NCI-H345 treated with DMSO at 0.1 percent for 48 hours (cell line): ENCODE data around the gene PTAFR.
"Not testable (repeated sequence)": the region's sequence is repeated elsewhere in the genome, so short reads cannot be mapped to it uniquely, and the experiment has no call there.

ENCODE experiments used
- DNase-seq: peaks from one replicate; lab custom pipeline; 2025; ENCODE audit not compliant: unreplicated experiment; lab: John Stamatoyannopoulos, UW

Gene PTAFR

GRCh38 chr1:28147264-28148094, 29.0 kb downstream of the PTAFR start:
- no peak for DNase-seq

- no peak for DNase-seq
These were observed 30.8 kb downstream of the PTAFR start for GRCh38 chr1:28145728-28146127.

GRCh38 chr1:28144203-28145135, 32.0 kb downstream of the PTAFR start:
- no peak for DNase-seq

GRCh38 chr1:28143496-28144202, 32.8 kb downstream of the PTAFR start:
- DNase-seq, result no peak

- DNase-seq, result no peak
These were observed 34.8 kb downstream of the PTAFR start for GRCh38 chr1:28141685-28142084.

GRCh38 chr1:28139866-28140265, 36.6 kb downstream of the PTAFR start:
- not testable (repeated sequence) for DNase-seq

GRCh38 chr1:28139025-28139712, 37.3 kb downstream of the PTAFR start:
- no peak for DNase-seq

- DNase-seq, result no peak
These were observed 39.4 kb downstream of the PTAFR start for GRCh38 chr1:28136922-28137613.

- DNase-seq, result no peak
These were observed 40.1 kb downstream of the PTAFR start for GRCh38 chr1:28136169-28136921.

- DNase-seq, result no peak
These were observed 40.9 kb downstream of the PTAFR start for GRCh38 chr1:28135371-28136168.

- DNase-seq, result no peak
These were observed 41.8 kb downstream of the PTAFR start for GRCh38 chr1:28134651-28135207.

GRCh38 chr1:28132171-28133167, 44.0 kb downstream of the PTAFR start:
- no peak for DNase-seq

GRCh38 chr1:28130901-28131300, 45.6 kb downstream of the PTAFR start:
- DNase-seq, result no peak

GRCh38 chr1:28129150-28129549, 47.3 kb downstream of the PTAFR start:
- no peak for DNase-seq

- DNase-seq, result no peak
These were observed 48.8 kb downstream of the PTAFR start for GRCh38 chr1:28127617-28128257.

- DNase-seq, result no peak
These were observed 49.6 kb downstream of the PTAFR start for GRCh38 chr1:28126783-28127490.
